HEK293 (cell line): ENCODE results near the gene CDH22.

Experiments
- CTCF ChIA-PET: fragments of 350-600 bp; formaldehyde crosslinking; extraction: SDS; loops from one replicate; lab custom pipeline; 2021; ENCODE audit warnings: antibody characterized with exemption; lab: Yijun Ruan, JAX
- POLR2A ChIA-PET: fragments of 300-600 bp; formaldehyde crosslinking; extraction: SDS; loops from one replicate; lab custom pipeline; 2020; ENCODE audit warnings: antibody characterized with exemption, inconsistent platforms; lab: Yijun Ruan, JAX
- H3K27ac ChIP-seq: fragments of 200-500 bp; sonication (Bioruptor generic); 2 replicates; pipeline ENCODE4 v1.5.1; 2014; ENCODE audit warnings: low read depth, low read length, control low read depth, inconsistent platforms; ENCODE audit errors: extremely low read depth
- H3K36me3 ChIP-seq, 2 experiments: fragments of 200-500 bp in 1 of 2; sonication (Bioruptor generic) in 1 of 2; 1 replicate in 1 of 2; 2 replicates in 1 of 2; pipeline ENCODE4 v1.5.1; 2014 to 2017; ENCODE audit warnings: inconsistent platforms in 2 of 2, low read length in 2 of 2; ENCODE audit not compliant: control insufficient read depth in 2 of 2, insufficient read depth in 1 of 2
- H3K4me1 ChIP-seq: fragments of 200-500 bp; sonication (Bioruptor generic); 2 replicates; pipeline ENCODE4 v1.5.1; 2014; ENCODE audit warnings: mild to moderate bottlenecking, low read length, inconsistent platforms; ENCODE audit not compliant: control insufficient read depth, insufficient read depth
- H3K4me3 ChIP-seq: 2 replicates; pipeline ENCODE4 v1.5.1; 2011; ENCODE audit warnings: low read depth, mild to moderate bottlenecking, control low read depth, low read length, moderate library complexity
- H3K9me3 ChIP-seq: fragments of 200-500 bp; sonication (Bioruptor generic); 2 replicates; pipeline ENCODE4 v1.5.1; 2014; ENCODE audit warnings: low read depth, low read length, inconsistent platforms; ENCODE audit not compliant: control insufficient read depth, insufficient read depth
- SCRT2 ChIP-seq: fragments of 450-650 bp; formaldehyde crosslinking; IDR thresholded peaks from 2 replicates; pipeline ENCODE4 v1.5.1; 2016; ENCODE audit warnings: missing biosample characterization, missing genetic modification characterization
- ZNF184 ChIP-seq: fragments of 450-650 bp; IDR thresholded peaks from 2 replicates; pipeline ENCODE4 v1.5.1; 2018; ENCODE audit warnings: missing biosample characterization, mild to moderate bottlenecking, missing genetic modification characterization
- ZNF19 ChIP-seq: fragments of 450-650 bp; formaldehyde crosslinking; IDR thresholded peaks from 2 replicates; pipeline ENCODE4; 2016; ENCODE audit warnings: missing biosample characterization, missing genetic modification characterization, low read depth
- ZNF214 ChIP-seq: fragments of 450-650 bp; formaldehyde crosslinking; IDR thresholded peaks from 2 replicates; pipeline ENCODE4 v1.5.1; 2017; ENCODE audit warnings: missing biosample characterization, mild to moderate bottlenecking, missing genetic modification characterization, borderline replicate concordance
- ZNF266 ChIP-seq: fragments of 450-650 bp; formaldehyde crosslinking; IDR thresholded peaks from 2 replicates; pipeline ENCODE4 v1.5.1; 2016; ENCODE audit warnings: missing biosample characterization, missing genetic modification characterization, low read depth
- ZNF350 ChIP-seq: fragments of 450-650 bp; formaldehyde crosslinking; IDR thresholded peaks from 2 replicates; pipeline ENCODE4 v1.5.0; 2017; ENCODE audit warnings: missing biosample characterization, mild to moderate bottlenecking, missing genetic modification characterization
- ZNF391 ChIP-seq: fragments of 450-650 bp; formaldehyde crosslinking; IDR thresholded peaks from 2 replicates; pipeline ENCODE4 v1.5.1; 2016; ENCODE audit warnings: low read depth, missing biosample characterization, missing genetic modification characterization, borderline replicate concordance
- ZNF404 ChIP-seq: fragments of 450-650 bp; formaldehyde crosslinking; IDR thresholded peaks from 2 replicates; pipeline ENCODE4 v1.5.1; 2017; ENCODE audit warnings: missing biosample characterization, missing genetic modification characterization
- ZNF423 ChIP-seq: fragments of 450-650 bp; formaldehyde crosslinking; IDR thresholded peaks from 2 replicates; pipeline ENCODE4 v1.5.1; 2016; ENCODE audit warnings: missing biosample characterization, missing genetic modification characterization
- ZNF426 ChIP-seq: fragments of 450-650 bp; formaldehyde crosslinking; IDR thresholded peaks from 2 replicates; pipeline ENCODE4 v1.5.1; 2017; ENCODE audit warnings: missing biosample characterization, missing genetic modification characterization, mild to moderate bottlenecking, inconsistent platforms, moderate library complexity
- ZNF600 ChIP-seq: fragments of 450-650 bp; formaldehyde crosslinking; IDR thresholded peaks from 2 replicates; pipeline ENCODE4 v1.5.1; 2016; ENCODE audit warnings: missing biosample characterization, missing genetic modification characterization
- ZNF621 ChIP-seq: fragments of 450-650 bp; formaldehyde crosslinking; IDR thresholded peaks from 2 replicates; pipeline ENCODE4 v1.5.1; 2017; ENCODE audit warnings: missing biosample characterization, missing genetic modification characterization
- ZNF791 ChIP-seq: fragments of 450-650 bp; formaldehyde crosslinking; IDR thresholded peaks from 2 replicates; pipeline ENCODE4 v1.5.1; 2016; ENCODE audit warnings: missing biosample characterization, missing genetic modification characterization
- ZSCAN4 ChIP-seq: fragments of 450-650 bp; formaldehyde crosslinking; IDR thresholded peaks from 2 replicates; pipeline ENCODE4 v1.5.1; 2017; ENCODE audit warnings: missing biosample characterization, missing genetic modification characterization
- TF ChIP-seq, protein P1 (sequence below): fragments of 450-650 bp; formaldehyde crosslinking; IDR thresholded peaks from 2 replicates; pipeline ENCODE4 v1.5.1; 2016; ENCODE audit warnings: missing biosample characterization, missing genetic modification characterization
- TF ChIP-seq, protein P2 (sequence below): fragments of 450-650 bp; formaldehyde crosslinking; IDR thresholded peaks from 2 replicates; pipeline ENCODE4 v1.5.1; 2016; ENCODE audit warnings: missing biosample characterization, missing genetic modification characterization
- TF ChIP-seq, protein P3 (sequence below): fragments of 450-650 bp; formaldehyde crosslinking; IDR thresholded peaks from 2 replicates; pipeline ENCODE4 v1.5.1; 2016; ENCODE audit warnings: missing biosample characterization, missing genetic modification characterization, borderline replicate concordance
- TF ChIP-seq, protein P4 (sequence below): fragments of 450-650 bp; formaldehyde crosslinking; IDR thresholded peaks from 2 replicates; pipeline ENCODE4 v1.5.1; 2016; ENCODE audit warnings: missing biosample characterization, missing genetic modification characterization

Gene CDH22

GRCh38 chr20:46305331-46305972 is 2.8 kb downstream of the CDH22 start (continued):
- TF ChIP-seq, protein P1, sequence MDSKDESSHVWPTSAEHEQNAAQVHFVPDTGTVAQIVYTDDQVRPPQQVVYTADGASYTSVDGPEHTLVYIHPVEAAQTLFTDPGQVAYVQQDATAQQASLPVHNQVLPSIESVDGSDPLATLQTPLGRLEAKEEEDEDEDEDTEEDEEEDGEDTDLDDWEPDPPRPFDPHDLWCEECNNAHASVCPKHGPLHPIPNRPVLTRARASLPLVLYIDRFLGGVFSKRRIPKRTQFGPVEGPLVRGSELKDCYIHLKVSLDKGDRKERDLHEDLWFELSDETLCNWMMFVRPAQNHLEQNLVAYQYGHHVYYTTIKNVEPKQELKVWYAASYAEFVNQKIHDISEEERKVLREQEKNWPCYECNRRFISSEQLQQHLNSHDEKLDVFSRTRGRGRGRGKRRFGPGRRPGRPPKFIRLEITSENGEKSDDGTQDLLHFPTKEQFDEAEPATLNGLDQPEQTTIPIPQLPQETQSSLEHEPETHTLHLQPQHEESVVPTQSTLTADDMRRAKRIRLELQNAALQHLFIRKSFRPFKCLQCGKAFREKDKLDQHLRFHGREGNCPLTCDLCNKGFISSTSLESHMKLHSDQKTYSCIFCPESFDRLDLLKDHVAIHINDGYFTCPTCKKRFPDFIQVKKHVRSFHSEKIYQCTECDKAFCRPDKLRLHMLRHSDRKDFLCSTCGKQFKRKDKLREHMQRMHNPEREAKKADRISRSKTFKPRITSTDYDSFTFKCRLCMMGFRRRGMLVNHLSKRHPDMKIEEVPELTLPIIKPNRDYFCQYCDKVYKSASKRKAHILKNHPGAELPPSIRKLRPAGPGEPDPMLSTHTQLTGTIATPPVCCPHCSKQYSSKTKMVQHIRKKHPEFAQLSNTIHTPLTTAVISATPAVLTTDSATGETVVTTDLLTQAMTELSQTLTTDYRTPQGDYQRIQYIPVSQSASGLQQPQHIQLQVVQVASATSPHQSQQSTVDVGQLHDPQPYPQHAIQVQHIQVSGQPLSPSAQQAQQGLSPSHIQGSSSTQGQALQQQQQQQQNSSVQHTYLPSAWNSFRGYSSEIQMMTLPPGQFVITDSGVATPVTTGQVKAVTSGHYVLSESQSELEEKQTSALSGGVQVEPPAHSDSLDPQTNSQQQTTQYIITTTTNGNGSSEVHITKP (tag by site-specific recombination) = no peak
- no peak for TF ChIP-seq ZNF184 (tag by site-specific recombination)
- TF ChIP-seq, protein P2, sequence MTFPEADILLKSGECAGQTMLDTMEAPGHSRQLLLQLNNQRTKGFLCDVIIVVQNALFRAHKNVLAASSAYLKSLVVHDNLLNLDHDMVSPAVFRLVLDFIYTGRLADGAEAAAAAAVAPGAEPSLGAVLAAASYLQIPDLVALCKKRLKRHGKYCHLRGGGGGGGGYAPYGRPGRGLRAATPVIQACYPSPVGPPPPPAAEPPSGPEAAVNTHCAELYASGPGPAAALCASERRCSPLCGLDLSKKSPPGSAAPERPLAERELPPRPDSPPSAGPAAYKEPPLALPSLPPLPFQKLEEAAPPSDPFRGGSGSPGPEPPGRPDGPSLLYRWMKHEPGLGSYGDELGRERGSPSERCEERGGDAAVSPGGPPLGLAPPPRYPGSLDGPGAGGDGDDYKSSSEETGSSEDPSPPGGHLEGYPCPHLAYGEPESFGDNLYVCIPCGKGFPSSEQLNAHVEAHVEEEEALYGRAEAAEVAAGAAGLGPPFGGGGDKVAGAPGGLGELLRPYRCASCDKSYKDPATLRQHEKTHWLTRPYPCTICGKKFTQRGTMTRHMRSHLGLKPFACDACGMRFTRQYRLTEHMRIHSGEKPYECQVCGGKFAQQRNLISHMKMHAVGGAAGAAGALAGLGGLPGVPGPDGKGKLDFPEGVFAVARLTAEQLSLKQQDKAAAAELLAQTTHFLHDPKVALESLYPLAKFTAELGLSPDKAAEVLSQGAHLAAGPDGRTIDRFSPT (tag by site-specific recombination) = no peak

DNA sequence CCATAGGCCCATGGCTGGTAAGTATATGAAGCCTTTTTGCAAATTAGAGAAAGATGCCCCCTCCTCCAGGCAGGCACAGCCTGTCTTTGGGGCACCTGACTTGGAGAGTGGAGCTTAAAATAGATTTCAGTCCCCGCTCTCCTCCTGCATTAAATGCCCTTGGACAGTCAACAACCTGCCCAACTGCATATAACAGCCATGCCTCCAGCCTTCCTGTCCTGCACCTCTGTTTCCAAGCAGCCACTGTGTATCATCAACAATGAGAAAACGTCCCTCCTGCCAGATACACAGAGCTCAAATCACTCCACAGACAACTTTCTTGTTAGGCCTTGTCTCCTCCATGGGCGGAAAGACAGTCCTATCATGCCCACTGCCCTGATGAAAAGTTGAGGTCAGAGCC is 3.4 kb downstream of the CDH22 start:
- no peak for TF ChIP-seq ZNF214 (tag by site-specific recombination)
- TF ChIP-seq ZSCAN4 (tag by site-specific recombination) = no peak
- no peak for TF ChIP-seq ZNF600
- TF ChIP-seq ZNF266 (tag by site-specific recombination) = no peak
- TF ChIP-seq ZNF350 (tag by site-specific recombination) = no peak
- TF ChIP-seq ZNF791 (tag by site-specific recombination) = no peak
- TF ChIP-seq, protein P3, sequence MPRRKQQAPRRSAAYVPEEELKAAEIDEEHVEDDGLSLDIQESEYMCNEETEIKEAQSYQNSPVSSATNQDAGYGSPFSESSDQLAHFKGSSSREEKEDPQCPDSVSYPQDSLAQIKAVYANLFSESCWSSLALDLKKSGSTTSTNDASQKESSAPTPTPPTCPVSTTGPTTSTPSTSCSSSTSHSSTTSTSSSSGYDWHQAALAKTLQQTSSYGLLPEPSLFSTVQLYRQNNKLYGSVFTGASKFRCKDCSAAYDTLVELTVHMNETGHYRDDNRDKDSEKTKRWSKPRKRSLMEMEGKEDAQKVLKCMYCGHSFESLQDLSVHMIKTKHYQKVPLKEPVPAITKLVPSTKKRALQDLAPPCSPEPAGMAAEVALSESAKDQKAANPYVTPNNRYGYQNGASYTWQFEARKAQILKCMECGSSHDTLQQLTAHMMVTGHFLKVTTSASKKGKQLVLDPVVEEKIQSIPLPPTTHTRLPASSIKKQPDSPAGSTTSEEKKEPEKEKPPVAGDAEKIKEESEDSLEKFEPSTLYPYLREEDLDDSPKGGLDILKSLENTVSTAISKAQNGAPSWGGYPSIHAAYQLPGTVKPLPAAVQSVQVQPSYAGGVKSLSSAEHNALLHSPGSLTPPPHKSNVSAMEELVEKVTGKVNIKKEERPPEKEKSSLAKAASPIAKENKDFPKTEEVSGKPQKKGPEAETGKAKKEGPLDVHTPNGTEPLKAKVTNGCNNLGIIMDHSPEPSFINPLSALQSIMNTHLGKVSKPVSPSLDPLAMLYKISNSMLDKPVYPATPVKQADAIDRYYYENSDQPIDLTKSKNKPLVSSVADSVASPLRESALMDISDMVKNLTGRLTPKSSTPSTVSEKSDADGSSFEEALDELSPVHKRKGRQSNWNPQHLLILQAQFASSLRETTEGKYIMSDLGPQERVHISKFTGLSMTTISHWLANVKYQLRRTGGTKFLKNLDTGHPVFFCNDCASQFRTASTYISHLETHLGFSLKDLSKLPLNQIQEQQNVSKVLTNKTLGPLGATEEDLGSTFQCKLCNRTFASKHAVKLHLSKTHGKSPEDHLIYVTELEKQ (tag by site-specific recombination) = no peak
- TF ChIP-seq ZNF426 (tag by site-specific recombination) = no peak
- TF ChIP-seq SCRT2 = no peak
- TF ChIP-seq ZNF404 (tag by site-specific recombination) = no peak
- TF ChIP-seq, protein P4, sequence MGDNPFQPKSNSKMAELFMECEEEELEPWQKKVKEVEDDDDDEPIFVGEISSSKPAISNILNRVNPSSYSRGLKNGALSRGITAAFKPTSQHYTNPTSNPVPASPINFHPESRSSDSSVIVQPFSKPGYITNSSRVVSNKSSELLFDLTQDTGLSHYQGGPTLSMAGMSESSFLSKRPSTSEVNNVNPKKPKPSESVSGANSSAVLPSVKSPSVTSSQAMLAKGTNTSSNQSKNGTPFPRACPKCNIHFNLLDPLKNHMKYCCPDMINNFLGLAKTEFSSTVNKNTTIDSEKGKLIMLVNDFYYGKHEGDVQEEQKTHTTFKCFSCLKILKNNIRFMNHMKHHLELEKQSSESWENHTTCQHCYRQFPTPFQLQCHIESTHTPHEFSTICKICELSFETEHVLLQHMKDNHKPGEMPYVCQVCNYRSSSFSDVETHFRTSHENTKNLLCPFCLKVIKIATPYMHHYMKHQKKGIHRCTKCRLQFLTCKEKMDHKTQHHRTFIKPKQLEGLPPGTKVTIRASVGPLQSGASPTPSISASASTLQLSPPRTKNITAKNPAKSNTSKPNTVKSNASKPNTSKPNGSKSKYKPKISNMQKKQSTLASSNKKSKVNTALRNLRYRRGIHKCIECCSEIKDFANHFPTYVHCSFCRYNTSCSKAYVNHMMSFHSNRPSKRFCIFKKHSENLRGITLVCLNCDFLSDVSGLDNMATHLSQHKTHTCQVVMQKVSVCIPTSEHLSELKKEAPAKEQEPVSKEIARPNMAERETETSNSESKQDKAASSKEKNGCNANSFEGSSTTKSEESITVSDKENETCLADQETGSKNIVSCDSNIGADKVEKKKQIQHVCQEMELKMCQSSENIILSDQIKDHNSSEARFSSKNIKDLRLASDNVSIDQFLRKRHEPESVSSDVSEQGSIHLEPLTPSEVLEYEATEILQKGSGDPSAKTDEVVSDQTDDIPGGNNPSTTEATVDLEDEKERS (tag by site-specific recombination) = no peak
- no peak for TF ChIP-seq ZNF621 (tag by site-specific recombination)
- no peak for TF ChIP-seq ZNF423
- TF ChIP-seq ZNF19 (tag by site-specific recombination) = no peak
- TF ChIP-seq ZNF391 (tag by site-specific recombination) = no peak
- Histone ChIP-seq H3K4me1 (peaks cover 3% of the 10 kb centered on the region; the same call in 1 of the 2 replicates), H3K4me3 (no peak overlapping the region), H3K27ac (no peak overlapping the region), H3K36me3 (no peaks in the 10 kb centered on the region), H3K9me3 (no peaks in the 10 kb centered on the region)
- ChIA-PET POLR2A (no interaction called here), CTCF (interaction anchor here (0.6 to 4.1 kb wide), 12 partner anchors 9 to 208 kb away, joined by 3 to 31 read pairs (median 4); no protein-coding TSS in a partner anchor)
